Activated CD4-positive, alpha-beta T cell treated with anti-CD3 and anti-CD28 coated beads for 1 hour (primary cell): ENCODE measurements around the gene SOCS1.
"Not testable (repeated sequence)": the region's sequence is repeated elsewhere in the genome, so short reads cannot be mapped to it uniquely, and the experiment has no call there.

Experiments used
- DNase-seq: peaks from one replicate; pipeline ENCODE4 v3.0.0-alpha.2; 2020

SOCS1 gene

GRCh38 chr16:11224096-11224893 lies 31.7 kb downstream of the SOCS1 start:
- DNase-seq: peak; percentile 24

- not testable (repeated sequence) for DNase-seq
Observed at GRCh38 chr16:11220507-11220906, 35.5 kb downstream of the SOCS1 start.

DNA sequence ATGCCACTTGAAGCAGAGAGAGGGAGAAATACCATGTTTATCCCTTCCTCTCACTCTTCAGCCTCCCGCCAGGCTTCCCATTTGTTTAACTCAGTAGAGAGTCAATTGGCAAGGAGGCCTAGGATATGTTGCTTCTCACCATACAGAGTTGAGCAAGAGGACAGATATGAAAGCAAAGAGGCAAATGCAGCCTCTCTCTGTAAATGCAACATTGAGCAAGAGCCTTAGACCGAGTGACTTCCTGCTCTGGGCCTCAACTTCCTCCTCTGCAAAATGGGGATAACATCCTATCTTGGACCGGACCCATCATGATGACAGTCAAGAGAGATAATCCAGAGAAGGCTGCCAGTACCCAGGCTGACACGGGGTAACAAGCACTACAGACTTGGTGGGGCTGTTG lies 36.8 kb downstream of the SOCS1 start:
- no peak for DNase-seq

- DNase-seq: no peak
Observed at GRCh38 chr16:11218604-11218962, 37.4 kb downstream of the SOCS1 start.

- DNase-seq: no peak
Observed at GRCh38 chr16:11217651-11218603, 38.1 kb downstream of the SOCS1 start.

DNA sequence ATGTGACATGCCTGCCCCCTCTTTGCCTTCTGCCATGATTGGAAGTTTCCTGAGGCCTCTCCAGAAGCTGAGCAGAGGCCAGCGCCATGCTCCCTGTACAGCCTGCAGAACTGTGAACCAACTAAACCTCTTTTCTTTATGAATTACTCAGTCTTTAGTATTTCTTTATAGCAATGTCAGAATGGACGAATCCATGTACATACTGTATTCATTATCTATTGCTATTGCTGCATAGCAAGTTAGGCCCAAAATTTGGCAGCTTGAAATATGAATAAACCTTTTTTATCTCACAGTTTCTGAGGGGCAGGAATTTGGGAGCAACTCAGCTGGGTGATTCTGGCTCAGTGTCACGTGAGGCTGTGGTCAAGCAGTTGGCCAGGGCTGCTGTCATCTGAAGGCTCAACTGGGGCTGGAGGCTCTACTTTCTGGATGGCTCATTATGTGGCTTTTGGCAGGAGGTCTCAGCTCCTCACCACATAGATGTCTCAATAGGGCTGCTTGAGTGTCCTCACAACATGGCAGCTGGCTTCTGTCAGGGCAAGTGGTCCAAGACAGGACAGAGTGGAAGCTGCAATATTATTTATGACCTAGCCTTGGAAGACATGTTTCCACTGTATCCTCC lies 40.0 kb downstream of the SOCS1 start:
- no peak for DNase-seq

GRCh38 chr16:11213799-11214198 lies 42.2 kb downstream of the SOCS1 start:
- DNase-seq: no peak

DNA sequence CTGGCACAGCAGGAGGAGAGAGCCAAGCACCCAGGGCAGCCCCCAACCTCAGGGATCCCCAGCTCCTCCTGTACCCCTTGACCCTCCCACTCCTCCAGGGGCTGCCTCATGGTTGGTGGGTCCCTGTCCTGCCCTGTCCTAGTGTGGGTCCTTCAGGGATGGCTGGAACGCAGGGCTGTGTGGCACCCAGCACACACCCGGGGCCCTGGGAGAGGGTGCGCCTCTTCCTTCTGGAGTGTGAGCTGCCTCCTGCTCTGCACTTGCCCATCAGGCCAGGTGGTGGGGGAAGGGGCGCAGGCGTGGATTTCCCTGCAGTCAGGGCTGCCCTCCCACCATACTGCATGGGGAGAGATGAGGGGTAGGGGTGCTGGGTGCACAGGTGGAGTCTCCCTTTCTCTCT lies 42.6 kb downstream of the SOCS1 start:
- no peak for DNase-seq

DNA sequence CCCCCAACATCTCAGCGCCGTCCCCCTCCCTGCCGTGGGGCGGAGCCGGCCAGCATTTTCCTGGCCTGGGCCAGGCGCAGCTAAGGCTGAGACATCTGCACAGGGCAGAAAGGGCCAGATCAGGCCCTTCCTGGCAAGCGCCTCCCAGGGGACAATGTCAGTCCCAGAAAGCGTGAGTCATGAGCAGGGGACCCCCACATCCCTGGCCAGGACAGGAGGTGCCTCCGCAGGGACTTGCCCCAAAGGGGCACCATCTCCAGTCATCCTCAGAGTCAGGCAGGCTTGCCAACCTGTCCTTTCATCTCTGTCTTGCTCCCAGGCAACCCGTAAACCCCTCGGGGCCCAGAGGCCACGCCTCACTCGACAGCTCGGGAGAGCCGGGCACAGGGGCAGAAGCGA lies 43.2 kb downstream of the SOCS1 start:
- DNase-seq: no peak

DNA sequence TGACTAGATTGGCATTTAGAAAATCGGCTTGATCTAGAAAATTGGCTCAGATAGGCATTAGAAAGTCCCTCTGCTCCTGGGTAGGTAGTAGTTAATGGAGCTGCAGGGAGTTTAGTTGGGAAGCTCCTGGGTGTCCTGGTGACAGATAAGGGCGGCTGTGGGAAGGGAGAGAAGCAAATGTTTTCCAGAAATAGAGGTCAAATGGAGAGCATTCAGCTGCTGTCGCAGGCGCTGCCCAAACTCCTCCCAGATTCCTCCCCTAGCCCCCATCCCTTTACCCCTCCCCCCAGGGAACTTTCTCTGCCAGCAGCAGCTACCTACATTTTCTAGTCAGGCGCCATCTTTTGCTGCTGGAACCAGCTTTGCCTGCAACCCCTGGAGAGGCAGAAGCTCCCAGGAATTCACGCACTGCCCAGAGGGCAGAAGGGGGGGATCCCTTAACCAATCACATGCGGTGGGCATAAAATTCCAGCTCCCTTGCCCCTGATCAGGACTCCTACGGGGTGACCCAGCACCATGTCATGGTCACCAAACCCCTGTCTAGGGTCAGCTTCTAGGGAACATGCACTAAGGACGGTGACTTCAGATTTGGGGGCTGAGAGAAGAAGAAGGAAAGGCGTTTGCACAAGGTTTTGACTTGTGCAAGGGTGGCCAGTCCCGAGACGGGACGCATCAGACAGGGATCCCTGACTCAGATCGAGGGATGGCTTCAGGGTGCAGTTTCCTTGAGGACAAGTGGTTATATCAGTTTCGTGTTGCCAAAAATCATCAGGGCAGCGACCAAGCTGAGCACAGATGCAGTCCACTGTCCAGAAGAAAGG lies 43.8 kb downstream of the SOCS1 start:
- DNase-seq: no peak

DNA sequence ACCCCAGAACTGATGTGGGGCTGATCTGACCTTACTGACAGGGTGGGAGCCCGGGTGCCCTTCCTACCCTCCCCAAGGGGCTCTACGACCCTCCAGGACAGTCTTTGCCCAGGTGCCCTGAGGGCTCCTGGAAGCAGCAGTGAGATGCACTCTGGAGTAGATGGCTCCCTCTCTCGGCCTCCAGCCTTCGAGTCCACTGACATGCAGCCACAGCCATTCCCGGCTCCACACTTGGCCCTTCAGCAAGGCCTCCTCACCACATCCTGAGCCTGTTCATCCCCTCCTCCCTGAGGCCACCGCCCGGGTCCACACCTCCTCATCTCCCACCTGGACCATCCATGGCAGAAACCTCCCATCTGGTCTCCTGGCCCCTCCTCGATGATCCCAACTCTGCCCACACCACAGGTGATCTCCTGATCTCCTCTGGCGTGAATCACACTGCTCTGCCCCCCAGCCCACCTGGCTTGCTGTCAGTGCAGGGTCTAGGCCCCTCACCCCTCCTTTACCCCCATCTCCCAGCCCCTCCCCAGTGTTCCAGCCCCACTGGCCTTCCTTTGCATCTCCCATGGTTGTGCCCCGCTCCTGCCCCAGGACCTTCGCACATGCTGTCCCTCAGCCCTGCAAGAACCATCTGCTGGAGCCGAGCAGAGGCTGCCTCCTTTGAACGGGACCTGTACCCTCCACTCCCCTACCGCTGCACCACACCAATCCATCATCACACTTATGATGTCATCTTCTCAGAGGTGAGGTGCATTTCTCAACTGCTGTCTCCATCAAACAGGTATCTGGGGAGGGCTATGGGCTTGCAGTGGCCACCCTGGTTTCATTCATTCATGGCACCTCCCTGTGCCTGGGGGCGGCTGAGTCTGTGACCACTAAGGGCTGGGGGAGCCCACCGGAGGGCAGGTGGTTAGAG lies 44.7 kb downstream of the SOCS1 start:
- DNase-seq: no peak

DNA sequence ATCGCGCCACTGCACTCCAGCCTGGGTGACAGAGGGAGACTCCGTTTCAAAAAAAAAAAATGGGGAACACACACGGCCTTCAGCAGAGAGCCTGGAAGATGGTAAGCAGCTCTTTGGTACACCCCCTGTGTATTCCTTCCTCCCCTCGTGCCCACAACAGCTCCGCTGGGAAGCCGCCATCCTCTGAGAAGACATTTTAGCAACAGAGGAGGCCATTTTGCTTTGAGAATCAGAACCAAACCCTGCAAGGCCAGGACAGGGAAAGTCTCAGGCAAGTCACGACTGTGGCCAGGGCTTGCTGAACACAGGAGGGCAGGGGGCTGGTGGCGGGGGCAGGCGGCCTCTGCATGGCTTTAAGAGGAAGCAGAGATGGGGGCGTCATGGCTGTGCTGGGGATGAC lies 45.7 kb downstream of the SOCS1 start:
- no peak for DNase-seq

DNA sequence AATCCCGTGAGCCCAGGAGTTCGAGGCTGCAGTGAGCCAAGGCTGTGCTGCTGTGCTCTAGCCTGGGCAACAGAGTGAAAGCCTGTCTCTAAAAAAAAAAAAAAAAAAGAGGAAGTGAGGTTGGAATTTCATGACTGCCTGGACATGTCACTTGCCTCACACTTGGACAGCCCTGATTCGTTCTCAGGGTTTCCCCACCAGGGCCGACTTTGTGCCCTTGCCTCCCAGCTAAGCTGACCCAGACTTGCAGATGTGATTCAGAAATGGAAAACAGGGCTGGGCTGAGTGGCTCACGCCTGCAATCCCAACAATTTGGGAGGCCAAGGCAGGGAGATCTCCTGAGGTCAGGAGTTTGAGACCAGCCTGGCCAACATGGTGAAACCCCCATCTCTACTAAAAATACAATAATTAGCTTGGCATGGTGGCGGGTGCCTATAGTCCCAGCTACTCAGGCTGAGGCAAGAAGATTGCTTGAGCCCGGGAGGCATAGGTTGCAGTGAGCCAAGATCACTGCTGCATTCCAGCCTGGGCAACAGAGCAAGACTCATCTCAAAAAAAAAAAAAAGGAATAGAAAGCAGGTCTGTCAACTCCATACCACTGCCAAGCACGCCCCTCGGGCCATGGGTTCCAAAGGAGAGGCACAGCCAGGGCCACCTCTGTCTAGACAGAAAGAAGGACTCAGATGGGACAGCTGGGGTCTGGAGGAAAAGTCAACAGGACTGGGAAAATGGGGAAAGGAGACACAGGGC lies 46.9 kb downstream of the SOCS1 start:
- DNase-seq: no peak

DNA sequence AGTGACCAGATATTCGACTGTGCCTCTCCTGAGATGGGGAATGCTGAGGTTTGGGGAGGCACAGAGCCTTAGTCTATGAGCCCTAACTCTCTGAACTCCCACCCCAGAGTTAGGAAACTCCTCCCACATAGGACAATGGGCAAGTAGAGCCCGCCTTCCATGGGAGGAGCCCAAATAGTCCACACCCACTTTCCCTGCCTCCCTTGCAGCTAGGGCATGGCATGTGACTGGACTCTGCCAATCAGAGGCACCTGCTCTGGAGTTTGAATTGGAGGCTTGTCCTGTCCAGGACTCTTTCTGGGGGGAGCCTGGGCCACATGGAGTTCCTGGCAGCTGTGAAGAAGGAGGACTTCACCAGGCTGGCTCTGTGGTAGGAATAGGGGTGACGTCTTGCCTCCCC lies 48.4 kb downstream of the SOCS1 start:
- DNase-seq: no peak

DNA sequence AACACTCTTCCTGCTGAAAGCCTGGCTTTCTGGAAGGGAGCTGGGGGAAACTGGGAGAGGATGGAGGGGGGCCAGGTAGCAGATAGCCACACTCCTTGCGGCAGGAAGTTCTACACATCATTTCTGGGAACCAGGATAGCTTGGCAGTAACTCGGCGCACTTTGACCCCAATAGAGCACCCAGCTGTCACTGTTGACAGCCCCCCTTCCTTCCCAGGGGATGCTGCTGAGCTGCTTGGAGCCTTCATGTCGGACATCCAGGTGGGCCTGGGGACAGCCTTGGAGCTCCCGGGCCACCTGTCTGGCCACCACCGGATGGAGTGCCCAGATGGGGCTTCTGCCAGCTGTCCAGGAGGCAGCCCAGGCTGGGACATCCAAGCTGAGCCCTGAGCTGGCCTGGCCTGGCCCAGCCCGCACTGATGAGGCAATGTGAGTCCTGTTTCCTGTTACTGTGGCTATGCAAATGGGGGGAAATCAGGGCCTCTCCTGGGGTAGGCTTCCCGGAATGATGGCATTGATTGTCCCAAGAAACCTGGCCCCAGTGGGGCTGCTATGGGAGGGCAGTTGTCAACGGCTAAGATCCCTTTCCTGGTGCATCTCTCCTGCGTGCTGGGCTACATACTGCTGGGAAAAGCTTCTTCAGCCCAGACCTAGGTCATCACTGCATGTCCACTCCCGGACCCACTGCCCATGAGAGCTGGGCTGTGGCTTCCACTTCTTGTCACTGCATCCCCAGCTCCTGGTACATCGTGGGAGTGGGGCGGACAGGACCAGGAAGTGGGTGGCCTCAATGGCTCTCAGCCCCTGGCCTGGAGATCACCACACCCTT lies 50.0 kb downstream of the SOCS1 start:
- no peak for DNase-seq

- DNase-seq: no peak
Observed at GRCh38 chr16:11205065-11205699, 50.8 kb downstream of the SOCS1 start.

GRCh38 chr16:11204513-11205047 lies 51.4 kb downstream of the SOCS1 start:
- DNase-seq: no peak
